Neural progenitor cell (in vitro differentiated cells): ENCODE results near the gene TPP2.

Experiments used
- CTCF ChIP-seq: fragments of 200-600 bp; sonication (generic); IDR thresholded peaks from 2 replicates; pipeline ENCODE4 v1.5.1; 2017; ENCODE audit warnings: antibody characterized with exemption, mild to moderate bottlenecking
- EZH2 ChIP-seq: fragments of 200-600 bp; sonication (generic); IDR thresholded peaks from 2 replicates; pipeline ENCODE4 v1.6.1; 2017; ENCODE audit warnings: antibody characterized with exemption, mild to moderate bottlenecking, moderate library complexity
- EZH2phosphoT487 ChIP-seq: fragments of 200-600 bp; sonication (generic); IDR thresholded peaks from 2 replicates; pipeline ENCODE4 v1.6.1; 2017; ENCODE audit warnings: antibody characterized with exemption

DNA sequence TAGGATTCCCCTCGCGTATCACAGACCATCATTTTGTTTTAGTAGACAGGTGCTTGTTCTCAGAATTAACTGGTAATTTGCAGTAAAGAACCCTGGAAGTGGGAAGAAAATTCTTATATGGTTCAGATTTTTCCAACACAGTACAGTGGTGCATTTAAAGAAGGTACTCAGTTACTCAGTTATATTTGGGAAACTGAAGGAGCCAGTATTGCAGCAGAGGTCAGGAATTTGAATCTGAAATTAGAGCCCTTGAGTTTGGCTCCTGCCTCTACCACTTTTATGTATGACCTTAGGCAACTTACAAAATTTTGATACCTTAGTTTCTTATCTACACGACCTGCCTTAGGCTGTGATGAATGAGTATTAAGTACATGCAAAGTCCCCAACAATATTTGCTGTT lies 78.3 kb downstream of the TPP2 start:
- TF ChIP-seq EZH2 (no peak), CTCF (no peak), EZH2phosphoT487 (no peak)
